ENCODE measurements around the gene PCGF2. TPM values are rescaled to one million over a fixed set of nuclear protein-coding genes. Genes with fewer than 3 reads are reported as not detected.

PCGF2 gene
- total and polyA plus RNA-seq, 2 donors from 2014 or later = 62.2 to 111 TPM

DNA sequence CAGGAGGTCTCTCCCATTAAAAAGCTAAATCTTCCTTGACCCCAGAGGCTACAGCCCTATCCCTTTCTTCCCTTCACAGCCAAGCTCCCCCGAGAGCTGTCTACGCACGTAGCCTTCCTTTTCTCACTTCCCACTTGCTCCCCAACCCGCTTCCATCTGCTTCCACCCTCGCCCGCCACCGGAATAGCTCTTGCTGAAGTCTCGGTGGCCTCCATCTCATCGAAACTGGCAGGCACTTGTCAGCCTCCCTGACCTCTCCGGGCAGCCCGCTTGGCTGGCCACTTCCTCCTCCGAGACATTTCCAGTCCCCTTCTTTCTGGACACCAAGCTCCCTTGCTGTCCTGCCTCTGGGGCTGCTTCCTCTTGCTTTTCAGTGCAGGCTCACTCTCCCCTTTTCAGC, 62.6 kb downstream of the PCGF2 start:
- DNase-seq (no peak), FAIRE-seq (no peak)
- H3K4me3 ChIP-seq (ENCODE audit: low read length in 3 of 3) = no peak overlapping the region
- no peaks in the 10 kb centered on the region for H3K4me1 ChIP-seq (ENCODE audit: control insufficient read depth in 2 of 3, insufficient read depth in 2 of 3, low read depth in 1 of 3, low read length in 3 of 3)
- H3K9ac ChIP-seq (ENCODE audit: low read length in 3 of 3) = no peak overlapping the region
- no peaks in the 10 kb centered on the region for H3K27me3 ChIP-seq (ENCODE audit: control insufficient read depth, insufficient read depth, low read length)
- TF ChIP-seq CTCF (IDR thresholded peaks at IDR 0.05; ENCODE audit: borderline replicate concordance, extremely low read depth, insufficient read depth) = no peak
- H3K9me3 ChIP-seq (ENCODE audit: control insufficient read depth in 2 of 3, insufficient read depth in 1 of 3, low read length in 3 of 3) = no peaks in the 10 kb centered on the region
- intact Hi-C loops (cut with DNase I) = no loop called here
- no peaks in the 10 kb centered on the region for H3K36me3 ChIP-seq (ENCODE audit: control insufficient read depth in 2 of 3, insufficient read depth in 3 of 3, low read length in 3 of 3)
- no peak overlapping the region for H3K27ac ChIP-seq (ENCODE audit: low read depth in 2 of 2, low read length in 2 of 2)

Small RNA genes within 50 kb of the gene (microRNA-seq; reads per million reads assigned to microRNA genes)
- not detected for gene MIR4726
- gene MIR4734 = not detected

Other genes with a start within 250 kb of the PCGF2 start
- gene SRCIN1, start 142.4 kb downstream of the PCGF2 start, total RNA-seq = 6.1 TPM
- gene SRCIN1, start 142.4 kb downstream of the PCGF2 start, polyA plus RNA-seq (ENCODE audit: insufficient read depth, low read depth, low replicate concordance) = 0.34 TPM
- 1.3 TPM for gene EPOP, start 73.4 kb downstream of the PCGF2 start, total RNA-seq
- gene EPOP, start 73.4 kb downstream of the PCGF2 start, polyA plus RNA-seq (ENCODE audit: insufficient read depth, low read depth, low replicate concordance) = 0.49 TPM
- 199 TPM for gene MLLT6, start 43.1 kb downstream of the PCGF2 start, total RNA-seq
- 34.3 TPM for gene MLLT6, start 43.1 kb downstream of the PCGF2 start, polyA plus RNA-seq (ENCODE audit: insufficient read depth, low read depth, low replicate concordance)
- 37.7 TPM for gene CISD3, start 18.0 kb downstream of the PCGF2 start, total RNA-seq
- 152 TPM for gene CISD3, start 18.0 kb downstream of the PCGF2 start, polyA plus RNA-seq (ENCODE audit: insufficient read depth, low read depth, low replicate concordance)
- gene PSMB3, start 4.4 kb upstream of the PCGF2 start, total RNA-seq = 156 TPM
- gene PSMB3, start 4.4 kb upstream of the PCGF2 start, polyA plus RNA-seq (ENCODE audit: insufficient read depth, low read depth, low replicate concordance) = 347 TPM
- 41.2 TPM for gene PIP4K2B, start 51.2 kb upstream of the PCGF2 start, total RNA-seq
- 15.3 TPM for gene PIP4K2B, start 51.2 kb upstream of the PCGF2 start, polyA plus RNA-seq (ENCODE audit: insufficient read depth, low read depth, low replicate concordance)
- 25.7 TPM for gene CWC25, start 77.0 kb upstream of the PCGF2 start, total RNA-seq
- gene CWC25, start 77.0 kb upstream of the PCGF2 start, polyA plus RNA-seq (ENCODE audit: insufficient read depth, low read depth, low replicate concordance) = 12.9 TPM
- gene RPL23, start 105.4 kb upstream of the PCGF2 start, total RNA-seq = 1,183 TPM
- gene RPL23, start 105.4 kb upstream of the PCGF2 start, polyA plus RNA-seq (ENCODE audit: insufficient read depth, low read depth, low replicate concordance) = 2,399 TPM
- 138 TPM for gene LASP1, start 121.7 kb upstream of the PCGF2 start, total RNA-seq
- 62.5 TPM for gene LASP1, start 121.7 kb upstream of the PCGF2 start, polyA plus RNA-seq (ENCODE audit: insufficient read depth, low read depth, low replicate concordance)
- not detected for gene FBXO47, start 219.1 kb upstream of the PCGF2 start, total RNA-seq
- gene FBXO47, start 219.1 kb upstream of the PCGF2 start, polyA plus RNA-seq (ENCODE audit: insufficient read depth, low read depth, low replicate concordance) = not detected